GM19324 (cell line): ENCODE results near the gene INA.

ENCODE experiments used
- ATAC-seq: cut with Tn5 transposase; IDR thresholded peaks from one replicate; pipeline ENCODE4 v1.9.1; 2021; ENCODE audit warnings: mild to moderate bottlenecking, moderate library complexity; ENCODE audit not compliant: unreplicated experiment, low FRiP score

Gene INA

GRCh38 chr10:103265717-103266329 lies 11.1 kb upstream of the INA start:
- no peak for ATAC-seq

GRCh38 chr10:103273041-103273441 lies 3.9 kb upstream of the INA start:
- ATAC-seq: no peak

- ATAC-seq: no peak
Measured at GRCh38 chr10:103276251-103276895, 565 bp upstream of the INA start.

- no peak for ATAC-seq
Measured at GRCh38 chr10:103277713-103278536, 987 bp downstream of the INA start.

- ATAC-seq: no peak
Measured at GRCh38 chr10:103278537-103278823, 1.5 kb downstream of the INA start.

GRCh38 chr10:103278862-103279298 lies 1.9 kb downstream of the INA start:
- no peak for ATAC-seq

- no peak for ATAC-seq
Measured at GRCh38 chr10:103280031-103280430, 3.1 kb downstream of the INA start.

- ATAC-seq: no peak
Measured at GRCh38 chr10:103280506-103280905, 3.6 kb downstream of the INA start.

- no peak for ATAC-seq
Measured at GRCh38 chr10:103281753-103282152, 4.8 kb downstream of the INA start.

- no peak for ATAC-seq
Measured at GRCh38 chr10:103282961-103283360, 6.0 kb downstream of the INA start.

- no peak for ATAC-seq
Measured at GRCh38 chr10:103284170-103284569, 7.2 kb downstream of the INA start.

GRCh38 chr10:103287992-103288391 lies 11.1 kb downstream of the INA start:
- no peak for ATAC-seq

- ATAC-seq: no peak
Measured at GRCh38 chr10:103291588-103291987, 14.7 kb downstream of the INA start.

- no peak for ATAC-seq
Measured at GRCh38 chr10:103295374-103296015, 18.6 kb downstream of the INA start.

GRCh38 chr10:103307594-103307993 lies 30.7 kb downstream of the INA start:
- no peak for ATAC-seq

GRCh38 chr10:103310197-103310596 lies 33.3 kb downstream of the INA start:
- no peak for ATAC-seq

- ATAC-seq: no peak
Measured at GRCh38 chr10:103316087-103316486, 39.1 kb downstream of the INA start.

GRCh38 chr10:103327906-103328305 lies 51.0 kb downstream of the INA start:
- no peak for ATAC-seq

- no peak for ATAC-seq
Measured at GRCh38 chr10:103333934-103334520, 57.1 kb downstream of the INA start.

- no peak for ATAC-seq
Measured at GRCh38 chr10:103334567-103334966, 57.6 kb downstream of the INA start.

GRCh38 chr10:103336370-103336769 lies 59.4 kb downstream of the INA start:
- no peak for ATAC-seq
